HUES6 (cell line): ENCODE results near the gene RING1.

Experiments used
- H3K27ac ChIP-seq: 2 replicates; pipeline ENCODE4 v1.7.0; 2013; ENCODE audit warnings: low read depth, mild to moderate bottlenecking, low read length, inconsistent platforms
- H3K27me3 ChIP-seq: 2 replicates; pipeline ENCODE4 v1.6.1; 2013; ENCODE audit warnings: low read length; ENCODE audit not compliant: control insufficient read depth, insufficient read depth
- H3K36me3 ChIP-seq: 2 replicates; pipeline ENCODE4 v1.6.1; 2013; ENCODE audit warnings: low read length; ENCODE audit not compliant: control insufficient read depth, insufficient read depth
- H3K4me1 ChIP-seq: 2 replicates; pipeline ENCODE4 v1.6.1; 2013; ENCODE audit warnings: low read length; ENCODE audit not compliant: control insufficient read depth, insufficient read depth
- H3K4me3 ChIP-seq: 2 replicates; pipeline ENCODE4 v1.5.1; 2013; ENCODE audit warnings: low read depth, low read length
- H3K9ac ChIP-seq: one replicate; pipeline ENCODE4 v1.6.1; 2013; ENCODE audit warnings: mild to moderate bottlenecking, low read length
- H3K9me3 ChIP-seq: 2 replicates; pipeline ENCODE4 v1.6.1; 2013; ENCODE audit warnings: low read depth, low read length; ENCODE audit not compliant: control insufficient read depth, insufficient read depth

Gene RING1

DNA sequence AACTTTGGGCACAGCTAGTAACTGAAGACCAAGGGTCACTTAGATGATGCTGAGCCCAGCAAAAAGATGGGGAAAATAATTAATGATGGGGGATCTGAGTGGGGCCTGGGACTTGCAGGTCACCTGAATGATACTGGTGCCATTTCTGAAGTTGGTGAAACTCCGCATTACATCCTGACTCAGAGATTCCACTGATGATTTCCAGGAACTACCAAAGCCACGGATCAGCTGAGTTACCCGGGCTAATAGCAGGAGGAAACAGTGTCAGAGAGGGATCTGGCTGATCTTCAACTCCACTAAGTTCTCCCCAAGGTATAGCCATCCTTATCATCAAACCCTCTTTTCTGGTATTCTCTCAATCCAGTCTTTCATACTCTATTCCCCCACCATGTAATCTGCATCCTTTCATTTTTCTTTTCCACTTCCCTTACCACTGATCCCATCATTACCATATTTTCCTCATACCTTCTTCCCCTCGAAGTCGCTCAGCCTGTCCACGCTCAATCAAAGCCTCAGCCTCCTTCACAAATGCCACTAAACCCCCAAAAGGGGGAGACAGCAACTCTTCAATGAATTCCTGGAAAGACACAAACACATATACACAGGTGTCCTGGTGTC, 43.2 kb downstream of the RING1 start:
- H3K9me3 ChIP-seq, result no peaks in the 10 kb centered on the region
- no peak overlapping the region for H3K9ac ChIP-seq
- H3K36me3 ChIP-seq, result peaks cover 9% of the 10 kb centered on the region; the same call in 1 of the 2 replicates
- peaks cover 15% of the 10 kb centered on the region for H3K4me1 ChIP-seq
- no peak overlapping the region for H3K4me3 ChIP-seq
- H3K27ac ChIP-seq, result no peak overlapping the region
- peaks cover 18% of the 10 kb centered on the region for H3K27me3 ChIP-seq

DNA sequence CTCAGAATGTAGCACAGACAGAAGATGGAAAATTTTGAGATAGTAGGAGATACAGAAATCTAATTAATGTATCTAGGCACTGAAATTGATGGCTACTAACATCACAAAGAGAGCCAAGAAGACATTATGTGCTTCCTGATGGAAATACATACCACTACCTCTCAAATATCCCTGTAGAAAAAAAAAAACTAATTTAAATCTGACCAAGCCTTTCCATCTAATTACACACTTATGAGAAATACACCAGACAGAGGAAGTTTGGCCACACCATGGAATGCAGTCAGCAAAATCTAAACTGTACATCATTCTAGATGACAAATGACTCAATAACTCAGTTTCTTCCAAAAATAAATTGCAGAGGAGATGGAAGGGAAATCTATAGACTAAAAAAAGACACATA, 44.5 kb downstream of the RING1 start:
- peaks cover 15% of the 10 kb centered on the region for H3K36me3 ChIP-seq
- peaks cover 15% of the 10 kb centered on the region for H3K4me1 ChIP-seq
- H3K9me3 ChIP-seq, result no peaks in the 10 kb centered on the region
- H3K27ac ChIP-seq, result no peak overlapping the region
- H3K9ac ChIP-seq, result no peak overlapping the region
- H3K27me3 ChIP-seq, result peaks cover 8% of the 10 kb centered on the region
- no peak overlapping the region for H3K4me3 ChIP-seq

DNA sequence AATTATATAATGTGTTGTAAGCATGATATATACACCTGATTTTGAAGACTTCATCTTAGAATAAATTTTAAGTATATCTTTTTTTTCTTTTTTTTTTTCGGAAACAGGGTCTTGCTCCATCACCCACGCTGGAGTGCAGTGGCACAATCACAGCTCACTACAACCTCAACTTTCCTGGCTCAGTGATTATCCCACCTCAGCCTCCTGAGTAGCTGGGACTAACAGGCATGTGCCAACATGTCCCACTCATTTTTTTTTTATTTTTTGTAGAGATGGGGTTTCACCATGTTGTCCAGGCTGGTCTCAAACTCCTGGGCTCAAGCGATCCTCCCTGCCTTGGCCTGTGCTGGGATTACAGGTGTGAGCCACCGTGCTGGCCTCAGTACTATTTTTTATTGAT, 46.3 kb downstream of the RING1 start:
- Histone ChIP-seq H3K4me1 (peaks cover 5% of the 10 kb centered on the region; the same call in 1 of the 2 replicates), H3K36me3 (peaks cover 18% of the 10 kb centered on the region), H3K4me3 (no peak overlapping the region), H3K27me3 (no peaks in the 10 kb centered on the region), H3K9me3 (no peaks in the 10 kb centered on the region), H3K9ac (no peak overlapping the region), H3K27ac (no peak overlapping the region)

DNA sequence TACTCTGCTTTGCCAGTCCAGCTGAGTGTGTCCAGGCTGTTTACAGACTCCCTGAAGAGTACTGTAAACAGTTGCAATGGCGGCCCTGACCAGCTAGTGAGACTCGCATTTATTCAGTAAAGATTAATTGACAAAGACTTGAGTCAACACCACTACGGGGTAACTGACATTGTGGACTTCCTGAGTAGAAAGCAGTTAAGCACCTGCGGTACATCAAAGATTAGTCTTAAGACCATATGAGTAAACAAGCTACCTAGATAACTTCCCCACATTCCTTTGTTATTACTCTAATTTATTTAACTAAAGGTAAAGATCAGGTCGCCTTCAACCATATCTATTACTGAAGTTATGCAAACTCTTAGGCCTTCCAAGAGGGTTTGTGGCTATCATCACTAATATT, 50.7 kb downstream of the RING1 start:
- peaks cover 35% of the 10 kb centered on the region for H3K36me3 ChIP-seq
- no peak overlapping the region for H3K4me3 ChIP-seq
- no peaks in the 10 kb centered on the region for H3K9me3 ChIP-seq
- H3K4me1 ChIP-seq, result no peaks in the 10 kb centered on the region
- H3K27me3 ChIP-seq, result no peaks in the 10 kb centered on the region
- no peak overlapping the region for H3K9ac ChIP-seq
- H3K27ac ChIP-seq, result no peak overlapping the region
